GM23338 (cell line): ENCODE data around the gene IGFBP6. TPM values are rescaled to one million over a fixed set of nuclear protein-coding genes. Genes with fewer than 3 reads are reported as not detected.

Experiments
- ATAC-seq: fragments of 200-7000 bp; cut with Tn5 transposase; 3 replicates; pipeline ENCODE4 v1.9.1; 2020
- DNase-seq: peaks from one replicate; pipeline ENCODE4 v3.0.0-alpha.2; 2015; ENCODE audit warnings: low spot score
- H2AFZ ChIP-seq: fragments of 200-600 bp; sonication (generic); 2 replicates; pipeline ENCODE4 v1.8.0; 2016; ENCODE audit warnings: antibody characterized with exemption, mild to moderate bottlenecking, moderate library complexity
- H3F3A ChIP-seq: fragments of 200-600 bp; sonication (generic); replicated peaks from 2 replicates; pipeline ENCODE4 v1.8.0; 2017; ENCODE audit warnings: antibody characterized with exemption, mixed run types, low read depth
- H3K27ac ChIP-seq: fragments of 200-600 bp; sonication (generic); 2 replicates; pipeline ENCODE4 v1.6.1; 2016; ENCODE audit warnings: low read depth
- H3K27me3 ChIP-seq: fragments of 200-600 bp; sonication (generic); 2 replicates; pipeline ENCODE4 v1.8.0; 2016; ENCODE audit warnings: mild to moderate bottlenecking, mixed run types, moderate library complexity; ENCODE audit not compliant: insufficient read depth
- H3K36me3 ChIP-seq: fragments of 200-600 bp; sonication (generic); 2 replicates; pipeline ENCODE4 v1.8.0; 2016; ENCODE audit warnings: mild to moderate bottlenecking; ENCODE audit not compliant: insufficient read depth
- H3K4me1 ChIP-seq: fragments of 200-600 bp; sonication (generic); 2 replicates; pipeline ENCODE4 v1.8.0; 2016; ENCODE audit warnings: mild to moderate bottlenecking, moderate library complexity; ENCODE audit not compliant: insufficient read depth
- H3K4me2 ChIP-seq: fragments of 200-600 bp; sonication (generic); 2 replicates; pipeline ENCODE4 v1.7.1; 2017; ENCODE audit warnings: mixed run types
- H3K4me3 ChIP-seq: fragments of 200-600 bp; sonication (generic); 2 replicates; pipeline ENCODE4 v1.6.1; 2016; ENCODE audit warnings: mixed run types
- H3K79me2 ChIP-seq: fragments of 200-600 bp; sonication (generic); replicated peaks from 2 replicates; pipeline ENCODE4 v1.8.0; 2017; ENCODE audit warnings: mild to moderate bottlenecking; ENCODE audit not compliant: insufficient read depth
- H3K9me2 ChIP-seq: fragments of 200-600 bp; sonication (generic); 2 replicates; pipeline ENCODE4 v1.8.0; 2017; ENCODE audit not compliant: insufficient read depth
- H4K20me1 ChIP-seq: fragments of 200-600 bp; sonication (generic); replicated peaks from 2 replicates; pipeline ENCODE4 v1.8.0; 2017; ENCODE audit warnings: mild to moderate bottlenecking; ENCODE audit not compliant: insufficient read depth
- H3K27ac Mint-ChIP-seq: 2 replicates; pipeline ENCODE4 v1.8.0; 2020; ENCODE audit warnings: inconsistent platforms, mild to moderate bottlenecking, moderate library complexity, mixed read lengths
- H3K27me3 Mint-ChIP-seq: 3 replicates; pipeline ENCODE4 v1.8.0; 2022; ENCODE audit warnings: low read depth, mild to moderate bottlenecking, moderate library complexity, mixed read lengths, inconsistent platforms; ENCODE audit not compliant: insufficient read depth, poor library complexity
- H3K36me3 Mint-ChIP-seq: 3 replicates; pipeline ENCODE4 v1.8.0; 2021; ENCODE audit warnings: low read depth, mild to moderate bottlenecking, inconsistent platforms, moderate library complexity, mixed read lengths
- H3K4me1 Mint-ChIP-seq: 3 replicates; pipeline ENCODE4 v1.8.0; 2020; ENCODE audit warnings: mild to moderate bottlenecking, inconsistent platforms, mixed read lengths
- H3K4me3 Mint-ChIP-seq: 3 replicates; pipeline ENCODE4 v1.8.0; 2021; ENCODE audit warnings: moderate library complexity, mild to moderate bottlenecking, inconsistent platforms, mixed read lengths
- H3K9me3 Mint-ChIP-seq: 3 replicates; pipeline ENCODE4 v1.8.0; 2020; ENCODE audit warnings: moderate library complexity, mild to moderate bottlenecking, inconsistent platforms, mixed read lengths
- ETS1 ChIP-seq: IDR thresholded peaks from 2 replicates; pipeline ENCODE4 v1.6.1; 2016; ENCODE audit warnings: antibody characterized with exemption
- EZH2 ChIP-seq: fragments of 200-600 bp; sonication (generic); IDR thresholded peaks from one replicate; pipeline ENCODE4 v1.8.0; 2017; ENCODE audit warnings: antibody characterized with exemption, mild to moderate bottlenecking, low read depth; ENCODE audit not compliant: unreplicated experiment
- EZH2phosphoT487 ChIP-seq: fragments of 200-600 bp; sonication (generic); IDR thresholded peaks from one replicate; pipeline ENCODE4 v1.8.1; 2018; ENCODE audit warnings: antibody characterized with exemption; ENCODE audit not compliant: unreplicated experiment
- JUNB ChIP-seq: IDR thresholded peaks from one replicate; pipeline ENCODE4 v1.6.1; 2016; ENCODE audit warnings: antibody characterized with exemption; ENCODE audit not compliant: unreplicated experiment
- STAT1 ChIP-seq: IDR thresholded peaks from one replicate; pipeline ENCODE4 v1.6.1; 2016; ENCODE audit warnings: antibody characterized with exemption; ENCODE audit not compliant: unreplicated experiment
- ZNF462 ChIP-seq: fragments of 250-450 bp; sonication (Bioruptor Pico); IDR thresholded peaks from 2 replicates; pipeline ENCODE4 v1.5.0; 2020; ENCODE audit warnings: mild to moderate bottlenecking, moderate library complexity
- polyA plus RNA-seq: library from polyadenylated mRNA; unstranded; fragments of >200 nt; fragmentation: Nextera tagmentation; extraction: Ambion mirVana; gene quantifications from 2 replicates; pipeline ENCODE4 v1.2.1, GENCODE V29; 2016
- total RNA-seq: library from RNA; depleted of rRNA; stranded (reverse); fragments of >200 nt; shearing (Covaris generic); gene quantifications from 2 replicates; pipeline ENCODE4 v1.2.3, GENCODE V29; 2014

Gene IGFBP6
- total and polyA plus RNA-seq, 2 experiments from 2014 or later, result 14.7 to 16.6 TPM

GRCh38 chr12:53124352-53124723 is 26.9 kb downstream of the IGFBP6 start:
- Histone ChIP-seq H3K27me3 (0 out of 2 replicates have a peak, but pooled peaks cover 5% of the 10 kb centered on the region), H3K4me2 (no peak overlapping the region), H3K9me2 (peaks cover 3% of the 10 kb centered on the region; the same call in 1 of the 2 replicates), H4K20me1 (no peaks in the 10 kb centered on the region), H3K4me3 (no peak overlapping the region), H3F3A (no peaks in the 10 kb centered on the region), H3K27ac (no peak overlapping the region), H3K79me2 (no peaks in the 10 kb centered on the region), H3K4me1 (no peaks in the 10 kb centered on the region), H3K36me3 (no peaks in the 10 kb centered on the region), H2AFZ (no peak overlapping the region)
- H3K9me3 Mint-ChIP-seq, result peaks cover 4% of the 10 kb centered on the region; the same call in 2 of the 3 replicates
- ATAC-seq (no peak), DNase-seq (no peak)
- H3K4me1 Mint-ChIP-seq, result no peaks in the 10 kb centered on the region
- H3K4me3 Mint-ChIP-seq, result no peak overlapping the region
- peaks cover 18% of the 10 kb centered on the region for H3K27me3 Mint-ChIP-seq
- H3K36me3 Mint-ChIP-seq, result no peaks in the 10 kb centered on the region; the same call in 2 of the 3 replicates
- TF ChIP-seq EZH2 (no peak), JUNB (no peak), EZH2phosphoT487 (no peak), ETS1 (no peak), STAT1 (no peak), ZNF462 (no peak)
- H3K27ac Mint-ChIP-seq, result no peak overlapping the region
